GM19468 (cell line): ENCODE measurements around the gene ZEB2.

Experiments
- ATAC-seq: cut with Tn5 transposase; IDR thresholded peaks from one replicate; pipeline ENCODE4 v1.9.1; 2021; ENCODE audit warnings: mild to moderate bottlenecking, moderate library complexity, moderate number of reproducible peaks; ENCODE audit not compliant: unreplicated experiment; ENCODE audit errors: extremely low read depth

The ZEB2 gene

DNA sequence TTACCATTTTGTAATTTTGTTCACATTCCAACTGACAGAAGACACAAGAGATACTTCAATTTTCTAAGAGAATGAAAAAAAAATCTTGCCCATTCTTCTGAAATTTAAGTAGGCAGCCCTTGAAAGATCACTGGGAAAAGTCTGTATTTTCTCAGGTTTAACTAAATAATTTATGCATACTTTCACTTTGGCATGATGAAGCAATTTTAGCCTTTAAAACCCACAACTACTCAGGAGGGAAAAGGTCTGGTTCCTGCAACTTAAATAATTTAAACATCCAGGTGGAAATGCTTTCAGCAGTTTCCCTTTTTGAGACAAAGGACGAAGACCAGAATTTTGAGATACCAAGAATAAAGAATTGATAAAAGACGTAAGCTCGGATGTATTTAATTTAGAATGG is 61.4 kb downstream of the ZEB2 start:
- no peak for ATAC-seq

DNA sequence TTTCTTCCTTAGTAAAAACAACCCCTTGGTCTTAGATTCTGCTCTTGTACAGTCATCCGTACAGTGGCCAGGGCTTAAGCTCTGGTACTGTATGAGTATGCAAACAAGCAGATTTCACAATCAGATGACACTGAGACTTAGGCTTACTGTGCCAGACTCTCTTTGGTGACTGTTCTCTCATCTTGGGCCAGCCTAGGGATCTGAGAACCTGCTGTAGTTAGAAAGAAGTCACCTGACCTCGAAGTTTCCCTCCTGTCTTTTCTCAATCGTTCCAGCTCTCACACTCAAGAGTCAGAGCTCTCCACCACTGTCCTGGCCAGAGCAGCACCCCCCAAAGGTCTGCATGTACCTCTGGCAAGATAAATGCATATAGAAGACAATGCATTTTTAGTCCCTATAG is 63.2 kb downstream of the ZEB2 start:
- ATAC-seq: peak; percentile 63

DNA sequence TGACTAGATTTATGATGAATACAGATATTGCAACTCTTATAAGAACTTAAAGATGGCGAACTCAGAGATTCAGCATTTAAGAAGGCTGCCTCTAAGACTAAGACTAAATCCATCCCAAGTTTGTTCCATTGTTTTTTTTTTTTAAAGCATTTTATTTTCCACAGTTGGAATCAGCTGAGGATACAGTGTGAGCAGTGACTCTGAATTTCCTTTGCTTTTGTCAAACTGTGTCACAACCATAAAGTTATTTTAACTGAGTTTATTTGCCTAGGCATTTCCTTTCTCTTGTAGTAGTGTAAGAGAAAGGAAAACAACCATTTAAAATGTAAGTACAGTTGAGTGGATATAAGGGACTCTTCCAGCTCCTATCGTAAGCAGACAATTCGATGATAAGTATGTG is 63.9 kb downstream of the ZEB2 start:
- ATAC-seq: no peak

DNA sequence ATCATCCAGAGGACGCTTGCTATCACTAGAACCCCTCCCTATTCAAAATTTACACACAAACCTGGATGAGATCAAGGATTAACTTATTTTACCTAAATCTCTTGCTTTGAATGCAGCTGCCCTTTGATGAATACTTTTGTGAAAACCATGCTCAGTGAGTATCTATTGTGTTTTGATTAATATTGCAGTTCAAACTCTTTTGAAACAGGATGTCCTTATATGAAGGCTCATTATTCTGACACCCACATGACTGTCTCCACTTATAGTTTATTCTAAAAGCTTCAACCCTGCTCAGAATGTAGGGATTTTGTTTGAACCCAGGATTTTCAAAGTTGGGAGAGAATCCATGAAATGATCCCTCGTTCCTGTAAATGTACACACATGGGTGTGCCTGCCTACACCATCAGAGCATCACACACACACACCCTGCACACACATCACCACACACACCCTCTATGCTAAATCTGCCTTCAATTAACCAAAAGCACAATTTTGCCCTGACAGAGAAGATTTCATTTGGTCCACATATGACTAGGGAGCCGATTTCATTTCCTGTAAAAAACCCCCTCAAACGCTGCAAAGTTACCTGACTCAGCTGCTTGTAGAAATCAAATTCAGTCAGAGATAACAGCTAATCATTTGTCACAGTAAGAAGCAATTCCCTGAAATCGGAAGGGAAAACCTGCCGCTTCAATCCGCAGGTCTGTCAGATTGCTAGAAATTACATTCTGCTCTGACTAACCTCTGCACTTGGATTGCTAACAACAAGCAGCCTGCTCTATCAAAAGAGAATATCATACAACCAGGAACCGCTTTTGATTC is 65.2 kb downstream of the ZEB2 start:
- no peak for ATAC-seq

DNA sequence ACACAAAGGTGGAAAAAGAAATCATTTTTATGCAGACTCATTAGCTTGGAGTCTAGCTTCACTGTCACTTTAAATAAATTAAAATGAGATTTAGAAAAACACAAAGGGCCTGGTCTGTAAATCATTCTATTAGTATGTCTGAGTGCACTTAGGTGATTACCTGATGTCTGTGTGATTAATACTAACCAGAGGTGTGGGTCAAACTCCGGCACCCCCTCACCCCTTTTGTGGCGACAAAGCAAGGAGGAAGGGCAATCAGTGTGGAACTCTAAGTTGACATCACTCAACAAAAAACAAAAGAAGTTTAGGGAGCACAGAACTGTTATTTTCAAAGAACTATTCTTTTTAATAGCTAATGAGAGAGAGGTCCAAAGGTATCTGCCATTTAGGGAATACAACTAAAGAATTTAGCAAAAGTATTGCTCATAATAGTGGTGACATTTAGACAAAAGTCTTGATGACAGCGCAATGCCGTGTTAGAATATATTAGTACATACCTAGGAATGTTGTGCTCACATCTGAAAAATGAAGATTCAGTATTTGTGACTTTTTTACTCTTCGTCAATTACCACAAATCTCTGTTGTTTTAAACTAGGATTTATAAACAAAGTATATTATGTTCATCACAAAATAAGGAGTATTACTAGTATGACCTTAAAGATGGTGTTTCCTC is 66.3 kb downstream of the ZEB2 start:
- ATAC-seq: no peak

DNA sequence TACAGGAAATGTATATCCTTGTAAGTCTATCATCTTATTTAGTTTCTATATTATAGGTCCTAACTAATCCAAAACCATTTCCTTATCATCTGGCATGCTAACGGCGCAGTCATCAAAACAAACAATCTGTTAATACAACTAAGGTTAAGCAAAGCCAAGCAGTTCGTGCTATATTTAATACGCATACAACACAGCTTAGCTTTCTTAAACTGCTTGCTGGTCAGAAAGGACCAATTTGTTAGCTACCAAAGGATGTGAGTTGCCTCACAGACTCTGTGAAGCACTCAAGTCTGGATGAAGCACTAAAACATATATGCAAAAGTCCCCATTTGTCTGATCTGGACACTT is 67.0 kb downstream of the ZEB2 start:
- ATAC-seq: no peak

DNA sequence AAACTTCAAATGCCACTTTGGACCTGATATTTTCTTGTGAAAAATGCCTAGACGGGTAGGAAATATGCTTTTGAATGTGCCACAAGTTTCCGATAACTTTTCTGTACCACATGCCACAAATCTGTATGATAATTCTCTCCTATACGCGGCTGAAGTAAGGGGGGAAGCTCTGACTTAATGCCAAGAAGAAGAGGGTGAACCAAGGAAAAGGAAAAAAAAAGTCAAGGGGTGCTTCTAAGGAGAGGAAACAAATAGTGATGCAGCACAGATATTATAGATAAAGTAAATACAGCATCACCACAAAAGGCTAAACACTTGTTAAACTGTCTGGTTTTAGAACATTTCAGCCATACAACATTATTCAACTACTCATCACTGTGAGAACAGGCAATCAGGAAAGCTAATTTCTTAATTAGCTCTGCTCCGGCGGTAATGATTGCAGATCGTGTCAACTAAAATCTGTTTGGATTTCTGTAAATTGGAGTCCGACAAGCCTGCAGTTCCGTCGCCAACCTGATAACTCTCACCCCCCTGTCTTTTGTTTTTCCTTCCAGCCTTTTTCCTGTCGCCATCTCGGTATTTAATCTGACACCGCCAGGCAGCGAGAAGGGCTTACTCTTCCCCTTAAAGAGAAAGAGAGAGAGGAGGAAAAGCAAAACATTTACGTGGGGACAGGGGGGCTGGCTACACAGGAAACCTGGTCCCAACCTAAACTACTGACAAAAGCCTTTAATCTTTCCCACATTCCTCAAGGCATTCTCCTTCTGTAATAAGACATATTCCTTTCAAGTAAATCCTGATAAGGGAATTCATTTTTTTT is 67.5 kb downstream of the ZEB2 start:
- ATAC-seq: no peak

DNA sequence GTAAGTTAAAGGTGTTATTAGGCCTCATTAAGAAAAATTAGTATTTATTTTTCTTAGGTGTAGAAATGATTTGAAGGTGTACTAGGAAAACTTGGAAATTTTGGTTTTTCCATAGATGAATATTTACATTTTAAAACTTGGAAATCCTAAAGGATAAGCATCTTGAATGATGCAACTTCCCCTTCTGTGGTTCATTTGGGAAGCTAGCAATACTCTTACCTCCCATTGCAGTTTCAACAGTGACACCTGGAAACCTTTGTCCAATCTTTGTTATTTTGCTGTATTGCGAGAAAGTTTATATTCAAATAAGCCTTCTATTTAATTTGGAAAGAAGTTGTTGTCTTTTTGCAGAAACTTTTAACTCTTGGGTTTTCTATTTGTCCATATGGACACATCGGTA is 68.5 kb downstream of the ZEB2 start:
- ATAC-seq: no peak

DNA sequence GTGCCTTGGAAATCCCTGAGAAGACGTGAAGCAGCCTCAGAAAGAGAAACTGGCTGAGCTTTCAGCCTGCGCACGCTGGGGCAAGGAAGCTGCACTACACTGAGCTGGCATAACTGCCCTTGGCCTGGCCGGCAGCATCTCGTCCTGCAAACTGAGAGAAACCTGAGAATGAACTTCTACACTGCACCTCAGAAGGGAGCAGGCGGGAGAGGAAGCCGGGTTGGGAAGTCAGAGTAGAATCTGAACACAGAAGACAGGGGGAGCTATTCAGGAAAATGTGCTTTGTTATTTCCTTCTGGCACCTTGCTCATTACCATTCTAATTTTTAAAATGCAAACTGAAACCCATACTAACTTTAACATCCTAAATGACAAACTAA is 70.9 kb downstream of the ZEB2 start:
- no peak for ATAC-seq

DNA sequence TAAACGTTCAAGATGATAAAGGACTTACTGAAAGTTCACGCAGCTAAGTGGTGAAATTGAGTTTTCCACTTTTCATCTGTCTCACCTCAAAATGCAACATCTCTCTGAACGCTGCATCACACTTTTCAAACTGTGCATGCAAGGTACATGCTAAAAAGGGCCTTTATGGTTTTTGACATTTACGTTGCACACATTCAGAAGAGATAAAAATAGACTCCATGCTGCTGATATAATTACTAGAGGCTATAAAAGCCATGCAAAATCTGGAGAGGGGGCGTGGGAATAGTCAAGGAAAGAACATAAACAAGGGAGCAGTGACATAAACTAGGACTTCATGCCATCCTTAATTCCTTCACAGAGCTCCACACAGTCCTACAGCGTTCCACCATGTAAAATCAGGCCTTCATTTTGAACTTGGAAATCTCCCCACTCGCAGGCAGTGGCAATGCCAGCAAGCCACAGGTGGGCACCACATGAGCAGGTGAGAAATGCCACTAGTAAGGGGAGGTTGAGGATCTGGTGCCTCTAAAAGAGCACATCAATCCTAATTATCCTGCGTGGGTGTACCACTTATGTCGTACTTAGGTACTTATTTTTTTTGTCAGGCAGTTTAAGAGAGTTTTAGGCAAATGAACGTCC is 71.4 kb downstream of the ZEB2 start:
- ATAC-seq: no peak

DNA sequence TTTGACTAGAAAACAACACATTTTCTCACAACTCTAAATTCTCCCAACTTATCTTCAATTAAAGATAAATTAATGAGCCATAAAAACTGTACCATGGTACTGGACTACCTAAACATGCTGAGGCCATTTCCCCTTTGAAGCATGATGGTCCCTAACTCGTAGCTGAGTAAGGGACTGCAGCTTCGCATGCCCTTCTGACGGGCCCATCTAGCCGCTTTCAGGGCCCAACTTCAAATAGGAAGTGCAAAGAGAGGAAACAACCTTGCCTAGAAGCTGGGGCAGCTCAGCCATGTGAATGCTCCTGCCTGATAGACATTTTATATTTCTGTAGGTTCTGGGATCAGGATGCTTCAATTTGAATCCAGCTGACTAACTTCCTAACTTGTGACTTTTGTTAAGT is 72.4 kb downstream of the ZEB2 start:
- no peak for ATAC-seq

DNA sequence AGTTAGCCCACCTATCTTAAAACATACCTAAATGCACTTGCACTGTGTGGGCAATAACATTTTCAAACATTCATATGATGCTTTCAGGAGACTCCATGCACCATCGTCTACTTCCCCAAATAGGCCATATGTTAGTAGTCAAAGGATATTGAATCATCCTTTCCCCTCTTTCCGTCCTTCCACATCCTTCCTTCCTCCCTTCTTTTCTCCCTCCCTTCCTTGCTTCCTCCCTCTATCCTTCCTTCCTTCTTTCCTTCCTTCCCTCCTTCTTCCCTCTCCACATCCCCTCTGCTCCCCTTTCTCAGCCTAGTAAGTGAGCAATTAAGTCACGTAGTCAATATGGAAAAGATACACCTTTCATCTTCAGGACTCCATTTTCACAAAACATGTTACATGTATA is 73.8 kb downstream of the ZEB2 start:
- no peak for ATAC-seq

DNA sequence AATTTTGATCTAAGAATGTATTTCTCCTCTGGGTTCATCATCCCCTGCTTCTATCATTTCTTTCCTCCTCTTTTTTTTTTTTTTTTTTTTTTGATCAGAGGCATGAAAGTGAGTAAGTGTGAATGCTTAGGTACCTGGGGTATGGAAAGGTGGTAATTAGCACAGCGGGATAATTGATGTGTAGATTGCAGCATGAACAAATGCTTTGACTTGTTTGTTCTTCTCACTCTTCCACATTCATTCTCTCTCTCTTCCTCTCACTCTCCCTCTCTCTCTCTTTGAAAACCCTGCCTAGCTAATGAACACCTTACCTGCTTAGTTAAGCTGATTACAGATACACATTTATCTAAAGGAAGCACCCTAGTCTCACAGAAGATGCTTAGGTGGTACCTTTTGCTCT is 74.7 kb downstream of the ZEB2 start:
- ATAC-seq: no peak

DNA sequence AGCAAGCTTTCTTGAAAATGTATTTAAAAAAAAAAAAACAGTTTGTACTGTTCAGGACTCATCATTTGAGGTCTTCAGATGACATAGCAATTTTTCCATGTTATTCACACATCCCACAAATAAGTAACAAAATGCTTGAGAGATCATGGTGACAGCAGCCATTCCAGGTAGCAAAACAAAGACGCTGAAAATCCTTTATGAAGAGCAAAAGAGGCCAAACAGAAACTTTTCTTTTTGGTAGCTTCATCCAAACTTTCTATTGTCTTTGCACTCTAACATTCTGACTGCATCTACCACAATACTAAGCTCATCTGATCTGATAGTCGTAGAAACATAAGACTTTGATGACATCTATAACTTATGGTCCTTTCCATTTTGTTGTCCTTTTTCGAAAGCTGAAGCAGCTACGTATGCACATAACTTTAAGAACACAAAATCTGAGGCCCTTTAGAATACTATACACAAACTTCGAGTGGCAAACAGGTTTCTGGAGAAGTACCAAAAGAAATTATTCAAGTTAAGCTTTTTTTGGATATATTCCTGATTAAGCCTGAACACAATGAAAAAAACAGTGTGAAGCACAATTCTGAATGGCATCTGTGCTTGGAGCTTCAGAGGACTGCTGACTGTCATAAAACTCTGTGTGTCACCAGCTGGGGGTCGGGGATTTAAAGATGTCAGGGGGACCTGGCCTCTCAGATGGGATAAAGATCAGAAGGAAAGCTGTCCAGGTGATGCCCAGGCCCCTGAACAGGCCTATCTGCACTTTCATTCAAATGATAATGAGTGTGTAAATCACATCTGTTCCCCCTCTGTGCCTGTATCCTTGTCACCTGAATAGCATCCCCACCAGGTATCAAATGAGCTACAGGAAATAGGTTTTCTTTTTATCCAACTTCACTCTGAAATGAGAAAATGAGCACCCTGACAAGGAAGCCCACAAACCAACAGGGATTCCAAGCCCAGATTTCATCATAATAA is 75.8 kb downstream of the ZEB2 start:
- no peak for ATAC-seq

DNA sequence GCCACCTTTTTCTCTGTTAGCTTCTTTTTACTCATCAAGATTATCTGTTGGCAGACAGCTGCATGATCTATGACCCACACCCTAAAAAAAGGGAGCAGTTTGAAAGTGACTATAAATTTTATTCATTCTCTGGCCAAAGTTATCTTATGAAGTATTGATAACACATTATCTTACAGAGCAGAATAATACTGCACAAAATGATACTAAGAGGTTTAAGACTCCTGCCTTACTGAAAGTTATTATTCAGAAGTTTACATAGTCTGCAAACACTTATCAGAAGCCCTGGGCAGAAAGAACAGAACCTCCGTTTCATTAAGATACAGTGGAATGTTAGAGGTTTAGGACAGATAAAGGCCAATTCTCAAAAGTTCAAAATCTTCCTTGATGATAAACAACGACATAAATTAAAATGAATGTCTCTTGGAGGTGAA is 78.2 kb downstream of the ZEB2 start:
- no peak for ATAC-seq

DNA sequence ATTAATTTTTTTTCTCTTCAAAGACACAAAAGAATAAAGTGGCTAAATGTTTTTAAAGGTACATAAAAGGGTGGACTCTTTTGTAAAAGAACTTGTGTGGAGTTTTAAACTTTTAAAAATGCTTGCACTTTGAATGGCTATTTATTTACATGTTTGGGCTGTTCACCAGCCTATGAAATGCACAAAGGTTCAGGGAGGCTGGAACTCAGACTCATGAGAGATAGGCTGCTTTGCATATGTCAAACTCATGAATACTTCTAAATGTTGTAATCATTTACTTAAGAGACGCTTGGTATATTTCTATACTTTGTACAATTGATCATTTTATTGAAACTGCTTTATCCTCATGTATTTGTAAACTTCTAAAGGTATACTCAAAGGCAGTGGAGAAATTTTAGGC is 79.9 kb downstream of the ZEB2 start:
- ATAC-seq: no peak

DNA sequence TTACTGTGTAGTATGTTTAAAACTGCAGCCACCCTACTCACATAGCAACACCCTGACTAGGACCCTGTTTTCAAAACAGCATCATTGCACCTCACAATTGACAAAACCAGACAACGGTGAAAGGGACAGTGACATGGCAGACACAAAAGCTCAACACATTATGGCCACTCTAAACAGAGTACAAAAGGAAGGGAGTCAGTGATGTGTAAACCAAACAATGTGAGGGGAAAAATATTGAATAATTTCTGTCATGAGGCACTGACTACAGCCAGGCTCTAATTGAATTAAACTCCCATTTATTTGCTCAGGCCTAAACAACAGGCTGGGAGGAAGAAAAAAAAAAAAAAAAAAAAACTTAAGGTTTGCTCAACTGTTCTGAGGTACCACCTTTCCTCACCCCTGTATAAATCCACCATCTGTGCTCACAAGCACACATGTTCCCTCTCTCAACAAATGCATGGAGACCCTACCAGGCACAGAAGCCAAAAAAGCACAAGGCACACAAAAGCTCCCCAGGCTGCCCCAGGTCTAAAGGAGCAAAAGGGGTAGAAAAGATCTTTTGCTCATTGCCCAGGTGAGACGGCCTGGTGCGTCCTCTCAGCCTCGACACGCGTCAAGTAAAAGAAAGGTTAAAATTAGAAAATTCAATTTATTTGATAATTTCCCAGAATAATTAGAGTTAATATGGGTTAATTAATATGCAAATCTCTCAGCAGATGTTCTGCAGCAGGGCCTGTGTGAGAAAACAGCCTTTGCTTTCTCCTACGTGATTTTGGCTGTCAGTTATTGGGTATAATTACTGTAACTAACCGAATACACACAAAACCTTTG is 80.9 kb downstream of the ZEB2 start:
- no peak for ATAC-seq

DNA sequence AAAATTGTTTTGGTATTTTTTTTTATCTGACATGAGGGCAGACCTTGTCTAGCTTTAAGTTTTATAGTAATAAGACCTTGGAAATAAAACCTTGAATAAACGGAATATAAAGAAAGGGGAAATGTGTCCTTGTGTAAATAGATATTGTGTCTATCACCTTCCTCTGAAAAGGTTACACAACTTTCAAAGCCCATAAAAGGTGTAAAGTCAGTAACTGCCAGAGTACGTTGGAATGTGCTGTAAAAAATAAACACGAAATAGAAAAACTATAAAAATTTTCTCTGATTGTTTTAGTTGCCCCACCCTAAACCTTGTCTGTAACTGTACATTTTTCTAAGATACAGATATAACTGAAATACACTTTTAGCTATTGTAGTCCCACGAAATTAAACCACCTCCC is 82.3 kb downstream of the ZEB2 start:
- ATAC-seq: no peak
